DMS153 treated with DMSO at 0.1 percent for 48 hours (cell line): ENCODE data around the gene LRRC7.

Experiments
- DNase-seq: peaks from one replicate; lab custom pipeline; 2025; ENCODE audit not compliant: unreplicated experiment; lab: John Stamatoyannopoulos, UW

Gene LRRC7

DNA sequence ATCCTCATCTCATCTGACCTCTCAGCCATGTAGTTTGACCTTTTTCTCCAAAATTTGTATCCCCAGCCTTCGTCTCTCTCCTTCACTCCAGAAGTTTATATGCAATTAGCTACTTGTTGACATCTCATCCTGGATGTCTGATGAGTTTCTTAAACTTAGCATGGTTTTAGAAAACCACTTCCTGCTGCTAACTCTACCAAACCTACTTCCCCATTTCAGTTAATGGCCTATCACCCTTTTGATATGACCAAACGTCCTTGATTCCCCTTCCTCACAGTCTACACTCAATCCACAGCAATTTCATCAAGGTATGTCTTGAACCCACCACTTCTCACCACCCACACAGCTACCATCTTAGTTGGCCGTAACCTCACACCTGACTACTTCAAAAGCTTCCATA lies 515.8 kb downstream of the LRRC7 start:
- no peak for DNase-seq

DNA sequence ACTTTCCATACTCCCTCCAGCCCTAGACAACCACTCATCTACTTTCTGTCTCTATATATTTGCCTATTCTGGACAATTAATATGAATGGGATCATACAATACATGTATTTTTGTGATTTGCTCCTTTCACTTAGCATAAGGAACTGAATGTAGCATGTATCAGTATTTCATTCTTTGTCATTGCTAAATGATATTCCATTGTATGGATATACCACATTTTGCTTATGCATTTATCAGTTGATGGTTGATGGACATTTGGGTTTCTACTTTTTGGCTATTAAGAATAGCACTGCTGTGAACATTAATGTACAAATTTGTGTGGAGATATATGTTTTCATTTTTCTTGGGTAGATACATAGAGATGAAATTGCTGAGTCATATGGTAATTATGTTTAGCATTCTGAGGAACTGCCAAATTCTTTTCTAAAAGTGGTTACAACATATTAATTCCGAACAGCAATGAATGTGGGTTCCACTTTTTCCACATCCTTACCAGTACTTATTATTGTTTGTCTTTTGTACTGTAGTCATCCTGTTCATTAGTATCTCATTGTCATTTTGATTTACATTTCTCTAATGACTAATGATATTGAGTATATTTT lies 516.7 kb downstream of the LRRC7 start:
- no peak for DNase-seq

DNA sequence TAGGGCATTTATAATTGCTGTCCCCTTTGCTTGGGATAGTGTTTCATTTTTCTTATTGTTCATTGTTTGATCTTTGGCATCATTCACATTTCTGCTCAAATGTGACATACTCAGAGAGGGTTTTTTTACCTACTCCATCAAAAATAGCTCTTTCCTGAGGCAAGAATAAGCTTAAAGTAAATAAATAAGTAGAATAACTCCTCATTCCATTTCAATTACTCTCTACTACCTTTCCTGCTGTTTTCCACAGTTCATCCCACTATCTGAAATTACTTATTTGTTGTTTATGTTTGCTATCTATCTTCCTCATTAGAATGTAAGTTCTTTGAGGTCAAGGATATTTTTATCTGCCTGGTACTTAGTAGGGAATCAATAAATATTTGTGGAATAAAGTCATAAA lies 517.8 kb downstream of the LRRC7 start:
- DNase-seq, result no peak

DNA sequence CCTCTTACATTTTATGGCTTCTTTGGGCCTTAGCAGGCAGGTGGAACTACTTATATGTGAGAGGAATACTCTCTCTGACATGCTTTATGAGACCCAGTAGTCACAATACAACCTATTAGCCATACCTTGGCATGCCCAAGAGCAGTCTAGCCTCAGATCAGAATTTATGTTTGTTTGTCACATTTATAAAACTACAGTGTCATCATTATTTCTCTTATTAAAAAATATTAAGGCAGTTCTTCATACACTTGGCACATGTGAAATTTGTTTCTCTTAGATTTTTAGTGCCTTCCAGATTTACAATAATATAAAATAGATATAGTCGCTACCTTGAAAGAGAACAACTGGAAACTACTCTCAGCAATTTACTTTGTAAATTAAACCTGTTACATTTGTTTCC lies 519.2 kb downstream of the LRRC7 start:
- no peak for DNase-seq

DNA sequence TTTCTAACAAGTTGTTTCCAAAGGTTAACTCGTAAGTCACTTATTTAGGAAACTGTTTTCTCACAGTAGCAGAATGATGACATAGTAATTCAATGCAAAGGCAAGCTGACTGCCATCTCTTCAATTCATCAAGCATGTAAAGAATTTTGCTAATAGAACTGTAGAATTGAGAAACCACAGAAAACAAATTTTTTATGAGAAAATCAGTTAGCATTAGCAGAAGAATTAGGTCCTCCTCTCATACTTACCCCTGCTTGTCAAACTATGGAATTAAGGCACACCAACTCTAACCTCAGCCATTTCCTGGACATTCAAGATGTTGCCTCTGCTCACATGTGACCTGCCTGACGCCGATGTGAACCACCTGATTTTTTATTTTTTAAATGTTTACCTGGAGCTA lies 522.4 kb downstream of the LRRC7 start:
- DNase-seq, result no peak

DNA sequence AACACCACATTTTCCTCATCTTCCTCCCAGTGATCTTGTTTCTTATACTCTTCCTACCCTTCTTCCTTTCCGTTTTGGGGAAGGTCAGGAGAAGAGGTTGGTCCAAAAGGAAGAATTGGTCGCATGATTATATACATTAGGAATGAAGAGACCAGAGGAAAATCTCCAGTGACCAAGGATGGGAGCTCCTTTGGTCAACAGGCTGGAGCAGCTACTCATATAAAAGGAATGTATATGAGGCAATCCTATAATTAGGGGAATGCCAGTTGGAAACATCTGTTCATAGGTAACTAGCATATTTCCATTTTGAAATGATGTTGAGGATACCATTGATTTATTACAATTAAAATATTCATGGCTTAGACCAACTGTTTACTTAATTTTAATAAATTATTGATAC lies 523.2 kb downstream of the LRRC7 start:
- DNase-seq, result no peak

DNA sequence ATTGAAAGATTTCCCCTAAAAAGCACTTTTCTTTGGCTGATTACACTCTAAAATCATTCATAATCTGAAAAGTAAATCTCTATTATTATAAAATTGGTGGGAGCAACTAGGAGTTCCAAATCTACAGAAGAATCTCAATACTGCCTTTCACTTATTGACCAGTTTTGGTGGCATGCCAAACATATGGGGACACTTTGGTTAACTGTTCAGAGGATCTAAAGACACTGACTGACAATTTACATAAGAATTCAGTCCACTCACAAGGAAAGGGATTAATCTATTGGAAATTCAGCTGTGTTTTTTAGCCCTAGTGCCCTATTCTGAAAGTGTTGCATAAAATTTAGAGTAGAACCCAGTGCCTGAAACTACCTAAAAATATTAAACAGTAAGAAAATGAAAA lies 524.1 kb downstream of the LRRC7 start:
- no peak for DNase-seq

DNA sequence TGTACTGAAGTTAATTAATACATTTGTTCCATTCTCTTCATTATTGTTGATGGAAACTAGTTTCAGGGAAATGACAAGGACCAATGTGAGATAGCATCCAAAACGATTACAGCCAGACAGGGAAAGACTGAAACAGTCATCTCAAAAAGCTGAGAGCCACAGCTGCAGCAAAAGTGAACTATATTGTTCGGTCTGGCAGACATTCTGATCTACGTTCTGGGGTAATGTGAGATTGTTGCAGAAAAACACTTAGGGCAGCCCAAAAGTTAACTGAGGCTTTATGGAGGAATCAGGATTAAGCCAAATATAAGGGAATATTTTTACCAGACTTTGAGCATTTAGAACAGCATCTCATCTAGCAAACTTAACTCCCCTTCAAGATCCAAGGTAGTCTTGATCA lies 524.8 kb downstream of the LRRC7 start:
- no peak for DNase-seq

DNA sequence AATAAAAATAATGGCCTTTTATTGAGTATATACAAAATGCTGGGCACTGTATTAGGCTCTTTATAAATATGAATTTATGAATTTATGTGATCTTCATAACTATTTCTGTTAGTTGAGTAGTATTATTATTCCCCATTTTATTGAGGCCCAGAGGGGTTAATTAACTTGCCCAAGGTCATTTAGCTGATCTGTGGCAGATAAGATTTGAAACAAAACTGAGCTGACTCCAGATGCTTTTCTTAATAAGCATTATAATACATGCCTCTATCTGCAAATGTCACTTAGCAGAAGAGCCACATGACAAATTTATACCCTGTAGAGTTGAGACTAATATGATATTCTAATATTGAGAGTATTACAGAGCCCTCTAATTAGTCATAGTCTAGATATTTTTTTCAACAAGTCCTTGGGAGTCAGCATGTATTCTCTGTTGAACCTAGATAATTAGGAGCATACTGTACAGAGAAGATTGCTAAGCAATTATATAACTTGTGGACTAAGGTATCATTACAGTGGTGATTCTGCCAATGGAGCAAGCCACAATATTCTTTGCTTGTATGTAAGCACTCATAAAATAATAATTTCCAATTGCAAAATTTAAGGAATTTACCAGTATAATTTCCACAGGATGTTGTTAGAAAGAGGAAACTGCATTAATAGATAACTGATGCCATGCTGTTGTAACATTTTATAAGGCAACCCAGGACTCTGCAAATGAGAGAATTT lies 525.7 kb downstream of the LRRC7 start:
- DNase-seq, result no peak

DNA sequence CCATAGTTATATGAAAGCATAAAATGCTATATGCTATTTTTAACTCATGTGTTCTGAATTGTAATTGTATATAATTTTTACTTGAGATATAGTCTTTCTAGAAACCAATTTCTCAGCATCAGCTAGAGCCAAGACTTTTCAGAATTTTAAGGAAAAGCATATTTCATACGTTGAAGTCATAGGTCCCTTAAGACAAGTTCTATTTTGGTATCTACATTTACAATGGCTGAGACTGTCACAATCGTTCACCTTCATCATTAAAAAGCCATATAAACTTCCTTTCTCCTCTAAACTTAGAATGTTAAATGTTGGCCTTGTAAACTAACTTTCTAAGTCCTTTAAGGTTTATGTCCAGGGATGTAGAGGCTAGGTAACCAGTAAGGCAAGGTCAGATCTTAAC lies 533.5 kb downstream of the LRRC7 start:
- no peak for DNase-seq

DNA sequence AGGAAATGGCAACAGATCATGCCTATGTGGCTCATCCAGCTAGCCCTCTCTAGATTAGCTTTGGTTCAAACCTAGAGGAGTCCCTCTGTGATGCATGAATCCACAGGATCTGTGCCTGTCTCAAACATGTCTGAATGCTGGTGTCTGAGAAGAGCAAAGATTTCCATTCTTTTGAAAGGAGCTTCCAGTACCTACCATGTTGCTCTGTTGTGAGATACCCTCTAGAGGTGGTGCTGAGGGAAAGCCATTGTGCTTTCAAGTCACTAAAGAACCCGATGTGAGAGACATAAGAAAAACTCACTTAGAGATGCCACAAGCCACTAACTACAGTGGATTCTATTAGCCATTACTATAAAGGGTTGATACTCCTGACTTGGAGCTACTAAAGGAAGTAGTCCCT lies 534.1 kb downstream of the LRRC7 start:
- DNase-seq, result no peak

DNA sequence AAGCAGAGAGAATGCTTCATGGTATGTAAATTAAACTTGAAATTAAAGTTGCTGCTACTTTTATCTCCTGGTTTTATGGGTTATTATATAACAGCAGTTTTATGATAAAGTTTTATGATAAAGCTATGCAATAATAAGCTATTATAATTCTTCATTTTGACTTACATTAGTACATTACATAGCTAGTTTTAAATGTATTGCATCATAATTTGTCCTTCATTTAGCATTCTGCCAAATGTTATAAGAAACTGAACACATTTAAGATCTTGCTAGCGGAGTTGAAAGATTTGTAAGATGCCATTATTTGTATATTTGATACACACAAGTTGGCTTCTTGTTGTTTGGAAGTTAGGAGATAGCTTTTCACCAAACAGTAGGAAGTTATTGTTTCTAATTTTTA lies 536.0 kb downstream of the LRRC7 start:
- no peak for DNase-seq

DNA sequence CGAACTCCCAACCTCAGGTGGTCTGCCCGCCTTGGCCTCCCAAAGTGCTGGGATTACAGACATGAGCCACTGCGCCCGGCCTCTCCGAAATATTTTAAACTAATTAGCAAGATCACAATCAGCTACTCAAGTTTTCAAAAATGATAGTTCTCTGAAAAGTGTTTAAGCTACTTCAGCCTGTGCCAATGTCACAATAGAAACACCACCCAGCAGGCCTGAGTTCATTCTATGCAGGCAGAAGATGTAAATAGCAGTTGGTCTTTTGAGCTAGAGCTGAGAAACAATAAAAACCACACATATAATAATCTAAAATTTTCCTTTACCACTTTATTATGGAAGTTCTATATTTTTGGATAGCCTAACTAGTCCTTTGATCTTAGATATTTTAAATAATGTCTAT lies 541.5 kb downstream of the LRRC7 start:
- DNase-seq, result no peak

DNA sequence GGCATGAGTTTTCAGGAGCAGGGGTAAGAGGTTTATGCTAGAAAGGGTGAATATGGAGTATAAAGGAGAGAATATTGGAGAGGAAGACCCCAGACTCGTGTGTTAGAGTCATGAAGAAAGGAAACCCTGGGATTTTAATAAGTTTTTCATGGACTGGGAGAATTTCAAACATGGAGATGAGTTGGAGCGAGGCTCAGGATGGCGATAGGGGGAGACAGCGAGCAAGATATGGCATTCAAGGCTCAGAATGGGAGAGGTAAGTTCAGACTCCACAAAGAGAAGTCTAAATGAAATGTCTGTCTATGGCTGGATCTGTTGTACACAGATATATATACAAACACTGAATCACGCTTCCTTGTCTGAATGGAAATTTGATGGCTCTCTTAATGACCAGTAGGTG lies 545.1 kb downstream of the LRRC7 start:
- DNase-seq, result no peak

DNA sequence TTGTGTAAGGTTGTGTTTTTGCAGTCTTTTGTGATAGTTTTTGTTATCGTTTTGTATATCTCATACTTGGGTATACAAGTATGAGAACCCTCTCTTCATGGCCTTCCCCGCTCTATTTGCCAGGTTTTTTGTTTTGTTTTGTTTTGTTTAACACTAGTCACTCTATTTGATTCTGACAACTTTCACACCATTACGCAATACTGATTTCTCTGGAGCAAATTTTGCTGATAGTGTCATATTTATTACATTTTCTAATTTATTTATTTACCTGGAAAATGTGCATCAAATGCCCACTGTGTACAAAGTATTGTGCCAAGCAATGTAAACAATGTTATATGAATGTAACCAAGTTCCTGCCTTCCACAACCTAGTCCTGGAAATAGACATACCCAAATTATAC lies 547.6 kb downstream of the LRRC7 start:
- DNase-seq, result no peak

DNA sequence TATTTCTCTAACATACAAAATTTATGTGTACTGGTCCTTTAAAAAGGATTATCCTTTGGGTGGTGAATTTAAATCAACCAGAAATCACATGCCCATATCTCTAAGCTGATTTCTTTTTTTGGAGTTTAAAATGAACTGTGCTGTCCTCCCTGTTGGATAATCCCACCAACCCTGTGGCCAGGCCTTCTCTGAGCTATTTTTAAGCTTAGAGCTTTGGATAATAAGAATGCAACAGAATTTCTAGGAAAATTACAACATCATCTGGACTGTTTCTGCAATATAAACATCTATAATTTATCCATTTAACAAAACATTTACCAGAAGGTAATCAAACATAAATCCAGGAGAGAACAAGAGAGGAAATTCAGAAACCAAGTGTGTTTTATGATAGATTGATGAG lies 549.3 kb downstream of the LRRC7 start:
- no peak for DNase-seq

DNA sequence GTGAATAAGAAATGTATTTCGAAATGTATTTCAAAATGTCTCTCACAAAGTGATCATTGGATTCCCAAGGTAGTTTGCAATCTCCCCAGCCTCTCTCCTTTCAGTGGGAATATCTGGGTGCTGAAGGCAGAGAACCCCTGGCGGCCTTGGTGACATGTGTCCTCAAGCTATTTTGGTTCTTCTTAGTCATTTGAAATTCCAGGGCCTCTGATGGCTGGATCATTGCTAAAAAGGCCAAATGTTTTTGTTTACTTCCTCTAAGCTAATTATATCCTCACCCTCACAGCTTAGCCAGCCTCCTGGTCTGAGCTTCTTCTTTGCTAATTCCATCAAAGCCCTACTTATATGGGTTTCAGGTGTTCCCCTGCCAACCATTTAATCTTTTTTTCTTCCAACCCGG lies 566.4 kb downstream of the LRRC7 start:
- no peak for DNase-seq

DNA sequence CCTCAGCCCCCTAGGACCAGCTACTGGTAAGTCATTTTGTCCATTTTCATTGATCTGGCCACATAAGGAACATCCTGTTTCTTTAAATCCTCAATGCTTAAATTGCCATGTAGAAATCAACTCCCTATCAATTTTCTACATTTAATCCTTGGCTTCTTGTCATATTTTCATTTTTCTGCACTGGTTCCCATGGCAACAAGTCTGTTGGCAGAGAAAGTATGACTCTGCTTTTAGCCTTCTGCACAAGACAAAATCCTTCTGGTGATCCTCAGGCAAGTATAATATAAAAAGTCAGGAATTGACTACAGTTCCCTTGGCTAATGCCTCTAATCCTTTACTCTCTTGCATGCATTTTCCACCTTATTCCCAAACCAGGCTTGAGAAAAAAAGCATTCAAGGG lies 572.6 kb downstream of the LRRC7 start:
- DNase-seq, result no peak

DNA sequence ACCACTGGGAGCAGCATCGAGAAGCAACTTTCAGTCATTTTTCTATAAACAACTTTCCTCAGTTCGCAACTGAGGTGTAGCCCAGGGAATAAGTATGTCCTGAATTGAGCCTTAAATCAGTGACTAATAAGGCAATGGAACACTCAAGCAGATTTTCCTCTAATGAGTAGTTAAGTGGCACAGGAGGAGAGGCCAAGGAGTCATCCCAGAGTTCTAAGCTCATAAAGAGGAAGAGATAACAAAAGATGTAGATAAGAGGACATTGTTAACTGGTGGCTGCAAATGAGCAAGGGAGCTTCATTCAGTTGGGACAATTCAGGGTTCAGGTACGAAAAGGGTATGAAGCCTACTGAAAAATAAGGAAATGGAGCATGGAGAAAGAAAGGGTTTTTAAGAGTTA lies 573.2 kb downstream of the LRRC7 start:
- no peak for DNase-seq

DNA sequence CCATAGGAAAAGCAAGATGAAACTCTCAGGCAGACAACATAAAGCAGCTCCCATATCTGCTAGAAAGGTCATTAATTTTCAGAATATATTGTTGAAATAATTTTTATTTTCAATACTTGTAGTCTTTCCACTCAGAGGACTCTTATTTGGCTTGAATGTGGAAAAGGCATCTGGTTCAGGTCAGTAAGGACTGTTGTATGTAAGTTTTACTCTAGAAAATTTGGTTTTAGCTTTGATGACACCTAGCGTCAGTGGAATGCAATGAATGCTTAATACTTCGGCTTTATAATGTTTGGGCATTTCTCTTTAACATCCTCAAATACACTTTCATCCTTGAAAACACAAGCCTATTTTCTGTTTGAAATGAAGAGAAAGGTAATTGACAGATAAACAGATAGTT lies 574.4 kb downstream of the LRRC7 start:
- DNase-seq, result no peak

DNA sequence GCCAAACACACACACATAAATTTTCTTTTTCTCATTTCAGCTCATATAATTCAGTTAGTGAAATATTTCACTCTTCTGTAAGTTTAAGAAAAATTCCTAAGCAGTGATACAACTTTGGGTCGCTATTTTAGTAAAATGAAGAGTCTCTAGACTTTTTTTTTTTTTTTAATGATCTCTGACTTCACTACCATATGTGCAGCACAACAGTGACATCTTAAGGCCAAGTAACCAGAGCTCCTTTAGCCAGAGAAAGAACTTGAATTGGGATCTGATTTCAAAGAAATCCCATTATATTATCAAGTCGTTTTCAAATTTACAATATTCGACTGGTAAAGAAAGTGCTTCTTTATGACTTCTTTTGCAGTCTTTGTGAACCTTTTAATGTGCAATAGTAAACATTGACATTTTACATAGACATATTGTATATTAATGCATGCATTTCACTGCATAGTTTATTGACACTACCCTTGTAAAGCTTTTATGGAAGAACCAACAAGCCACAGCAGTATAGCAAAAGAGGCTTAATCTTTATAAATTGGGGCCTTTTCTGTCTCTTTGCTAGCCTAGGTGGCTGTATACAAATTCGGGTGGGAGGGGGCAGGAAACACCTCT lies 575.4 kb downstream of the LRRC7 start:
- no peak for DNase-seq

DNA sequence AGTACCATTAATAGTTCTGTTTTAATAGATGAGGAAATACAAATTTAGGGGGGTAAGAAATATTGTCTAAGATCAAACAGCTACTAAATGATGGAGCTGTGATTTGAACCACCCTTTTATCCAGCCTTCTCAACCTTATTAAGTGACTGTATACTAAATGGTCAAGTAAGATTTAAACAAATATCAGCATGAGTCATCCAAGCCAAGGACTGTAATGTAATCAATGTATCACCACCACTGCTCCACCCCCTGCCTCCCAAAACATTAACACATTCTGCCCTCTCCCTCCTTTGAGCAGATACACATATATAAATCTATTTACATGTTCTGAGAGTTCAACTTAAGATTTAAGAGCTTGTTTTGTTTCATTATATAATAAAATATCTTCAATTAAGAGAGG lies 578.8 kb downstream of the LRRC7 start:
- no peak for DNase-seq

DNA sequence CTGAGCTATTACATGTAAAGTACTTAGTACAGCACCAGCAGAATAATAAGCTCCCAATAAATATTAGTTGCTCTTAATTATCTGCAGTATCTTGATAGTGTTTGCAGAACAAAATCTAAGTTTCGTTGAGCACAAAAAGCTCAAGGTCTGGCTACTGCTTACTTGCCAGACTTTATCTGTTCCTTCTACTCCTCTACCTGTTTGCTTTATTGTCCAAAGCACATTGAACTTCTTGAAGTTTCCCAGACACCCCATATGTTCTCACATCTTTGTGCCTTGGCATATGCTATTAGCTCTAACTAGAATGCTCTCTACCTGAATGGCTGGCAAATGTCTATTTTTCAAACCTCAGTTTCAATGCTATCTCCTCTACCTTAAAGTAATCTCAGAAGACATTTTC lies 582.7 kb downstream of the LRRC7 start:
- DNase-seq, result no peak
